SJSA1 (cell line): ENCODE measurements around the gene PLEKHM3. TPM values are rescaled to one million over a fixed set of nuclear protein-coding genes. Genes with fewer than 3 reads are reported as not detected.

Experiments used
- DNase-seq, 2 experiments: peaks; one replicate each; pipeline ENCODE4 v3.0.0-alpha.2; 2015 to 2020; ENCODE audit warnings: low spot score in 2 of 2, low read depth in 1 of 2
- H3K27ac ChIP-seq: fragments of 250-450 bp; sonication (Bioruptor Pico); 2 replicates; pipeline ENCODE4 v1.5.1; 2020; ENCODE audit warnings: mild to moderate bottlenecking, moderate library complexity
- H3K27me3 ChIP-seq: fragments of 250-450 bp; sonication (Bioruptor Pico); replicated peaks from 2 replicates; pipeline ENCODE4 v1.5.1; 2020; ENCODE audit warnings: mild to moderate bottlenecking, moderate library complexity
- H3K36me3 ChIP-seq: fragments of 250-450 bp; sonication (Bioruptor Pico); 2 replicates; pipeline ENCODE4 v1.5.1; 2020; ENCODE audit warnings: mild to moderate bottlenecking
- H3K4me1 ChIP-seq: fragments of 250-450 bp; sonication (Bioruptor Pico); replicated peaks from 2 replicates; pipeline ENCODE4 v1.6.1; 2021; ENCODE audit warnings: mild to moderate bottlenecking
- H3K4me3 ChIP-seq: fragments of 250-450 bp; sonication (Bioruptor Pico); 2 replicates; pipeline ENCODE4 v1.5.1; 2020; ENCODE audit warnings: mild to moderate bottlenecking
- H3K9me3 ChIP-seq: fragments of 250-450 bp; sonication (Bioruptor Pico); replicated peaks from 2 replicates; pipeline ENCODE4 v1.5.1; 2020; ENCODE audit warnings: mild to moderate bottlenecking
- total RNA-seq: library from RNA; depleted of rRNA; stranded (reverse); fragments of >200 nt; shearing (Covaris generic); gene quantifications from 2 replicates; pipeline ENCODE4 v1.2.3, GENCODE V29; 2014

PLEKHM3 gene
- total RNA-seq, 1 experiment from 2014 or later, result 5.8 TPM

DNA sequence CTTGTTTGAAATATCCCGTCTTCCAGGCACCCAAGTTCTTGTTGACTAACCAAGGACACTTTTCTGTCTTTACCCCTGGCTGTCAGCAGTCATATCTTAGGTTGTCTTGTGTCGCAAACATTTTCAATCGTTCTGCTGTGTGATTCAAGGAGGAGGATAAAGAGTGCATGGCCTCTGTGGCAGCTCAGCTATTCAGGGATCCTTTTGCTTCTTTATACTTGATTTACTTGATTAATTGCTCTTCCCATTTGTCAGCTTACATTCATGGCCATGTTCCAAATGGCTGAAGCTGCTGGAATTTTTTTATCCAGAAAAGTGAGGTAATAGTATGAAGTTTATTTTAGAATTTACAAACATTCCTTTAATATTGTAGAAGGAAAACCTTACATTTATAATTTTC is 158.3 kb downstream of the PLEKHM3 start:
- no peaks in the 10 kb centered on the region for H3K36me3 ChIP-seq
- H3K27ac ChIP-seq, result no peak overlapping the region
- no peaks in the 10 kb centered on the region for H3K9me3 ChIP-seq
- DNase-seq, result no peak
- H3K4me1 ChIP-seq, result peaks cover 7% of the 10 kb centered on the region
- H3K27me3 ChIP-seq, result no peaks in the 10 kb centered on the region
- no peak overlapping the region for H3K4me3 ChIP-seq

DNA sequence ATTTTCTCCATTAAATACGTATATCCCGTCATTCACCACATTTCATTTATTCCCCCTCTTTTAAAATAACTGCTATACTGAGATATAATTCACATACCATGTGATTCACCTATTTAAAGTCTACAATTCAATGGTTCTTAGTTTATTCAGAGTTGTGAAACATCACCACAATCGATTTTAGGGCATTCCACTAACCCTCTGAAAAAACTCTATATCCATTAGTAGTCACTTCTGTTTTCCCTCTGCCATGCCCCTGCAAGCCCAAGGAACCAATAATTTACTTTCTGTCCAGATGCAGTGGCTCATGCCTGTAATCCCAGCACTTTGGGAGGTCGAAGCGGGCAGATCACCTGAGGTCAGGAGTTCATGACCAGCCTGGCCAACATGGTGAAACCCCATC is 160.1 kb downstream of the PLEKHM3 start:
- H3K4me3 ChIP-seq, result no peak overlapping the region
- H3K27ac ChIP-seq, result no peak overlapping the region
- no peaks in the 10 kb centered on the region for H3K36me3 ChIP-seq
- H3K4me1 ChIP-seq, result peaks cover 7% of the 10 kb centered on the region
- H3K9me3 ChIP-seq, result no peaks in the 10 kb centered on the region
- no peaks in the 10 kb centered on the region for H3K27me3 ChIP-seq
- no peak for DNase-seq

DNA sequence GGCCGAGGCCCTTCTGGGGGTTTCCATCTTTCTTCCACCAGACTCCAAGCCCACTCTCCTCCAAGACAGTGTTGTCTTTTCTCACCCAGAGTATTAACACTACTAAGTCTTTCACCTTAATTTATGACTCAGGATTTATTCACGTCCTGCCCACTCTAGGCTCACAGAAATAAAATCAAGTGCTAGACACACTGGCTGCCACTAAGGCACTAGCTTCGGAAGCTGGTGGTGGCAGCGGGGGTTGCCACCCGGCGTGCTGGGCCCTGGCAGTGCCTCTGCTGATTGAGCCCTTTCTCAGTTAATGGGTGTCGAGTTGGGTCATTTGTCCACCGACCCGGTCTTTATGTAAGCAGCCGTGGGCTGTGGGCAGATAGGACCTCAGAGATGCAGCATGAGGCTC is 162.0 kb downstream of the PLEKHM3 start:
- no peaks in the 10 kb centered on the region for H3K27me3 ChIP-seq
- H3K9me3 ChIP-seq, result no peaks in the 10 kb centered on the region
- no peak overlapping the region for H3K4me3 ChIP-seq
- H3K36me3 ChIP-seq, result no peaks in the 10 kb centered on the region
- H3K4me1 ChIP-seq, result no peaks in the 10 kb centered on the region
- H3K27ac ChIP-seq, result no peak overlapping the region
- DNase-seq, result no peak

DNA sequence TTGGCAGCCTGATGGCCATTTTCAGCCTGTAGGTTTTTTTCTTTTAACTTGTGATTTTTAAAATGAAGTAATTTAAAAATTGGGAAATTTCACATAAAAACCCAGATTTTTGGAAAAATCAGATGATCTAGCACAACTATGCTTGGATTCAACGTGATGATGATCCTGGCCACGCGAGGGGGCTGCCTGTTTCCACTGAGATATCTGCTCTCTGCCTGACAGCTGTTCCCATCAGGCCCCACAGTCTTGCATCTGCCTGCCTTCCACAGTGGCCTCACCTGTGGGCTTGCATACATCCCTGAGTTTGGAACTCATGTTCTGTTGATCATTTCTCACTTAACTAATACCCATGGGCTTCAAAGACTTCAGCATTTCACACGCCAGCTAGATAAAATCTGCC is 163.5 kb downstream of the PLEKHM3 start:
- Histone ChIP-seq H3K27me3 (no peaks in the 10 kb centered on the region), H3K36me3 (no peaks in the 10 kb centered on the region), H3K4me3 (no peak overlapping the region), H3K27ac (no peak overlapping the region), H3K9me3 (no peaks in the 10 kb centered on the region), H3K4me1 (no peaks in the 10 kb centered on the region)
- no peak for DNase-seq

DNA sequence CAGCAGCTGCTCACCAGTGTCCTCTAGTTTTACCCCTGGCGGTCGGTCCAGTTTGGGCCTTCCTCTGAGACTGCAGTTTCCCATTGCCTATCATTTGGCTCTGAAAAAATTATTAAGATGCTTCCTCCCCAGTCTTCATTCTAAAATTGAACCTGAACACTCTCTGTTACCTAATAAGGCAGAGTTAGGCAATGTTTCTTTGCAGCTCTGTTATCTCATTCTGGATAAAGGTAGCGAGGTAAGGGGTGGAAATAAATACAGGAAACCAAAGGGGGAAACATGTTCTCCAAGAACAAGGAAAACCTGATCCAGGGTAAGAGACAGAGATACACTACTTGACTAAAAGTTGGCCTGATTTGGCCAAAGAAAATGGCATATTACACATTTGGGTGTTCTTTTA is 164.6 kb downstream of the PLEKHM3 start:
- no peaks in the 10 kb centered on the region for H3K4me1 ChIP-seq
- H3K4me3 ChIP-seq, result no peak overlapping the region
- no peaks in the 10 kb centered on the region for H3K36me3 ChIP-seq
- no peaks in the 10 kb centered on the region for H3K9me3 ChIP-seq
- no peak for DNase-seq
- H3K27me3 ChIP-seq, result no peaks in the 10 kb centered on the region
- no peak overlapping the region for H3K27ac ChIP-seq

DNA sequence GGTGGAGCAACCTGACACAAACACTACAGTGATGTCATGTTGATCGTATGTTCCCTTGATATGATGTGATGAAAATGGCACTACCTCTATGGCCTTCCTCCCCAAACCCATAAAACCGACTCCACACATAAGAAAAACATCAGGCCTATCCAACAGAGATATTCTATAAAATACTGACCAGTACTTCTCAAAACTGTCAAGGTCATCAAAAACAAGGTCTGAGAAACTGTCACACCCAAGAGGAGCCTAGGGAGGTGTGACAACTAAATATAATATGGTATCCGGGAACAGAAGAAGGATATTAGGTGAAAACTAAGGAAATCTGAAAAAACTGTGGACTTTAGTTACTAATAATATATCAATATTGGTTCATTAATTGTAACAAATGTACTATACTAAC is 169.7 kb downstream of the PLEKHM3 start:
- H3K9me3 ChIP-seq, result no peaks in the 10 kb centered on the region
- no peaks in the 10 kb centered on the region for H3K36me3 ChIP-seq
- no peak overlapping the region for H3K4me3 ChIP-seq
- DNase-seq, result no peak
- H3K4me1 ChIP-seq, result no peaks in the 10 kb centered on the region
- no peaks in the 10 kb centered on the region for H3K27me3 ChIP-seq
- H3K27ac ChIP-seq, result no peak overlapping the region

DNA sequence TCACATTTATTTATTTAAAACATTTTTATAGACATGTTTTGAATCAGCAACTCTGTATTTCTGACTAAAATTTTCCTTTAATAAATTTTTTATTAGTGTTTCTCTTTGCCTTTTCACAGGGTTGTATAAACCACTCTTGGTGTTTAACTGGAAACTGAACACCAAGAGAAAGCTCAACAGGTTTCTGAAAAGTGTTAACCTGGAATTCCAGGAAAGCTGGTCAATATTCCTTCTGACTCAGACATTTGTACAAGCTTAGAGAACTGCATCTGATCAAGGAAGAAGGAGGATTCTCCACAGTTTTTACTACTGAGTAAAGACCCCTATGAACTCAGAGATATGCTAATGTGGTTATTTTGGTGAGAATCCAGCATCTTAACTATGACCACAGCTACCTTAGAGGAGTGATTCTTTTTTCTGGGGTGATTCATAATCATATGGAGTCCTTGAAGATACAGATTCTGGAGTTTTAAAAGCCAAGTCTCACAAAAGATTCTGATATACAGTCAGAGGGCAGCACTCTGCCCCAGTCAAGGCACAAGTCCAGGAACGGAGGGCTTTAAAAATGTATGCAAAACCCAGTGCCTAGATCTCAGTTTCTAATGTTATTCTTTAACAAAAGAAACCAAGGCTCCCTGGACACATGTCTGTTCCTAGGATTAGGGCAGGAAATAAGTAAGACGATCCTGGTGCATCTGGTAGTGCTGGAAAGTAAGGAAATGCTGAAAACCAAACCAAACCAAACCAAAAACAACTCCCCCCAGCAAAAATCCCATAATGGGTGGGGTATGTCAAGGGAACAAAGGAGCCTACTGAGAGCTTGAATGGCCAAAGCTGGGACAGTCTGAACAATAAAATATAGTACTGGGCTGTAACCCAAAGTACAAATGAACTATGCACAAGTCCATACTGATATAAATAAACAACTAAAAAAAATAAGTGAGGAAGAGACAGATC is 170.6 kb downstream of the PLEKHM3 start:
- no peak for DNase-seq
- Histone ChIP-seq H3K27me3 (no peaks in the 10 kb centered on the region), H3K27ac (no peak overlapping the region), H3K36me3 (no peaks in the 10 kb centered on the region), H3K9me3 (no peaks in the 10 kb centered on the region), H3K4me3 (no peak overlapping the region), H3K4me1 (no peaks in the 10 kb centered on the region)

DNA sequence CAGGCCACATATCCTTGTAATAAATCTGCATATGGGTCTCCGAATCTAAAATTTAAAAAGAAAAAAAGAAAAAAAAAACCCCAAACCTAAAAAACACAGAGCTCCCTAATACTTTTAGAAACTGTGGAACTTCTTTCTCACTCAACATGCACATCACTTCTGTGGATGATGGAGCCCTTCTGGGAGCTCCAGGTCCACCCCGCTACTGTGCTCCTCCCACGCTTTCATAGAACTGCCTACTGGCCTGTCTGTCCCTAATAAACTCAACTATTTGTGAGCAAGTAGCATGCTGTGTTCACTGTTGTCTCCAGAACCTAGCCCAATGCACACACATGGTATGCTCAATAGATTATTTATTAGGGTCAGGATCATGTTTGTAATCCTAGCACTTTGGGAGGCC is 172.5 kb downstream of the PLEKHM3 start:
- H3K4me1 ChIP-seq, result peaks cover 2% of the 10 kb centered on the region
- H3K9me3 ChIP-seq, result no peaks in the 10 kb centered on the region
- no peak overlapping the region for H3K4me3 ChIP-seq
- no peak for DNase-seq
- H3K36me3 ChIP-seq, result no peaks in the 10 kb centered on the region
- H3K27me3 ChIP-seq, result no peaks in the 10 kb centered on the region
- no peak overlapping the region for H3K27ac ChIP-seq

DNA sequence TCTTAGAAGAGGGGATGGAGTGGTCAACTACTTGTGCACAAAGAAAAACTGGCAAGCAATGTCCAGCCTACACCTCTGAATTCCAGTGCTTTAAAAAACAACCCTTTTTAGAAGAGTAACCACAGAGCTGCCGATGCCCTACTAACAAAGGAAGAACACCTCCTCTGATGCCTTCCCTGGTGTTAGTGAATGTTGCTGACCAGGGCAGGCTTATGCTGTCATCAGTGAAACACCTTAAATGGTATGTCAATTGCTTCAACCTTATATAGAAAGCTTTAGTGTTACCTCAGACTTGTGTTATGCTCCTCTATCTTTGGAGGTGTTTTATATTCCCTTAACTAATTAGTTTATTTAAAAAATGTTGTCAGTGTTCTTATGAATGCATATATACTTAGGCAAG is 175.9 kb downstream of the PLEKHM3 start:
- Histone ChIP-seq H3K9me3 (no peaks in the 10 kb centered on the region), H3K4me1 (peaks cover 5% of the 10 kb centered on the region), H3K27me3 (no peaks in the 10 kb centered on the region), H3K4me3 (no peak overlapping the region), H3K36me3 (no peaks in the 10 kb centered on the region), H3K27ac (no peak overlapping the region)
- no peak for DNase-seq

DNA sequence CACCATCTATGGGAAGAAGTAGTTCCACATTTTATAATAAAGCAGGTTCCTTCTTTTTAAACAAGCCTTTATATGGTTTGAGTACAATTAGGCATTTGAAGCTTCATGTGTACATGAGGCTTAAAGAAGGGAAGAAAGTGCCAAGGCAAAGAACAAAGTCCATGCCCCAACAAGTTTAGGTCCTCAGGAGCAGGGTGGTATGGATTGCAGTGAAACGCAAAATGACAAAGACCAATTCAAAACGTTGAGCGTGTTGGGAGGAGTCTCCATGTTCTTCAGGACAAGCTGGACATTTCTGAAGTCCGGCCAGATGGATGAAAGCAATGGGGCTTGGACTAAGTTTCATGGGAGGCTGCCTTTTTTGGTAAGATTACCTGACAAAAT is 176.8 kb downstream of the PLEKHM3 start:
- DNase-seq, result no peak
- Histone ChIP-seq H3K27me3 (no peaks in the 10 kb centered on the region), H3K4me1 (peaks cover 5% of the 10 kb centered on the region), H3K9me3 (no peaks in the 10 kb centered on the region), H3K4me3 (no peak overlapping the region), H3K27ac (no peak overlapping the region), H3K36me3 (no peaks in the 10 kb centered on the region)

DNA sequence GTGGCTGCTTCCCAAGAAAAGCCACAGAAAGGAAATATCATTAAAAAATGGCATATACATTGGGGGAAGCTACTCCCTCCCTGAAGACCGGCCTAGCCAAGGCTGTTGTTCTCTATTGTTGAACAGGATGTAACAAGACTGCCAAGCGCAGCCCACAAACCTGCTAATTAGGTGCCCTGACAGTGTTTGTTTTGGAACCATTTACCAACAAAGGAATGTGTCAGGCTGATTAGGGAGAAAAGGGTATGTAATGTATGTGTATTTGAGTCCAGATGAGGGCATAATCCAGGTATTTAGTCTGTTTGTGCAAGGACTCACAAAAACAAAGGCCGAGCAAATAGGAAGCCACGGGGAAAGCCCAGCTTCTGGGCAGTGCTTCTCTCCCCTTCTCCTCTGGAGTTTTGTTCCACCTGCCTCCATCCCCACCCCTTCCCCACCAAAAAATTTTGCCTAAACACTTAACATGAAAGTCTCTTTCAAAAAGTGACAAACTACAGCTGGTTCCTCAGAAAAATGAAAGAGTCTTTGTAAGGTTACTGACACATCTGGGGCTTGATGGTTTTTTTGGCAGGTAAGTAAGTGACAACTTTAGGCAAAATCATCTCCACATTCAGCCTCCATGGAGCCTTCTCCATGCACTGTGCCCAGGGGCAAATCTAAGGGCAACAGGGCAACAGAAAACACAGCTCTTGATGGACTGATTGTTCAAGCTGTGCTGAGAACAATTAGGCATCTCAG is 177.4 kb downstream of the PLEKHM3 start:
- no peaks in the 10 kb centered on the region for H3K36me3 ChIP-seq
- no peak overlapping the region for H3K4me3 ChIP-seq
- no peaks in the 10 kb centered on the region for H3K27me3 ChIP-seq
- H3K27ac ChIP-seq, result no peak overlapping the region
- H3K4me1 ChIP-seq, result peaks cover 5% of the 10 kb centered on the region
- DNase-seq, result peak in 1 of 2 experiments; percentile 38
- no peaks in the 10 kb centered on the region for H3K9me3 ChIP-seq

DNA sequence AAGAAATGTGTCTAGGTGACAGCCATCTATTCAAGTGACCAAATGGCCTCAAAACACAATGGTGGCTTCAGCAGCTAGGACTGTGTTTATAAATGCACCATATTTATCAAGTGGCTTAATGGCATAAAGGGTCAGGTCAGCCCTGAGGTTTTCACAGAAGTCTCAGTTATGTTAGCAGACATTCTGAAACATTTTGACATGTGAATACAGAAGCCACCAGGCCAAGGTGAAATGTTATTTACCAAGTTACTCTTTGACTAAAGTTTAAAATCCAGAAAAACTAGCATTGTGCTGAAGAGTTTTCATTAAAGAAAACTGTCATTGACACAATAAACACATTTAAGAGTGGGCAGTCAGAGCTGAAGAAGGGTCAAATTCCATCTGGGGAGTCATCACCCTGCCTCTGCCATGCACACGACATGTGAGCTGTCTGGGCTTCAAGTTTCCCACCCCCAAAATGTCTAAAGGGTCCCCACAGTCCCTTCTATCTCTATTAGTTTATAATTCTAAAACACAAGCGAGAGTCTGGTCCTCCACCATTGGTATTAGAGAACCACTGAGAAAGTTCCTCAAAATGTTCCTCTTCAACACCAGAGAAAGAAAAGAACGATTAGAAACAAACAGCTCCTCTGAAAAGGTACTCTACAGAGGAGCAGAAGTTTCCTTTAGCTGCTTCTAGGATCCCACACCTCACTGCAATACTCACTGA is 178.1 kb downstream of the PLEKHM3 start:
- Histone ChIP-seq H3K27ac (no peak overlapping the region), H3K36me3 (no peaks in the 10 kb centered on the region), H3K27me3 (no peaks in the 10 kb centered on the region), H3K9me3 (no peaks in the 10 kb centered on the region), H3K4me1 (peaks cover 5% of the 10 kb centered on the region), H3K4me3 (no peak overlapping the region)
- no peak for DNase-seq

DNA sequence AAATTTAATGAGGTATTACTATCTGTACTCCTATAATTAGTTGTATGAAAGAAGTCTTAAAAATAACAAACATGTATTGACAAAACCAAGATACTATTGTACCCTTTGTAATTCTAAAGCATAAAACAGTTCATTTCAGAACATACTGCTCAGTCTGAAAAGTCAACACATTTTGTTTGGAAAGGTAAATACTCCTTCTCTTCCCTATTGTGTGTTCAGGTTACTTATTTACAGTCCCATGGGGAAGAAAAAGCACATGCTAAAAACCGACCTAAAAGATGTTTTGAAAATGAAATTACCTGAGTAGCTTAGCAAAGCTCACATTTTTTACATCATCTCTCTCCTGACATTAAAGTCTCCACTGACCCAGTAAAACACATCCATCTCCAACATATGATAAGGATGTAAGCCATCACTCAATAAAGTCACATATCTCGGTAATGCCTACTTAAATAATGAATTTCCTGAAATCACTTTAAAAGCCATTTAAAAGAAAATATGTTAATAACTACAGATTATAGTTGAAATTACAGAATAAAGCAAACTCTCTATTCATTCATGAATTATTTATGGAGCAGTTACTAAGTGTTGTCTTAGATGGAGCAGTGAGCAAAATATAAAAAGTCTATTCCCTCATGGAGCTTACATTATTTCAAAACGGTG is 180.0 kb downstream of the PLEKHM3 start:
- no peak for DNase-seq
- Histone ChIP-seq H3K9me3 (no peaks in the 10 kb centered on the region), H3K27me3 (no peaks in the 10 kb centered on the region), H3K27ac (no peak overlapping the region), H3K4me1 (peaks cover 5% of the 10 kb centered on the region), H3K4me3 (no peak overlapping the region), H3K36me3 (no peaks in the 10 kb centered on the region)
